A673 (cell line): ENCODE measurements around the gene LIMS2. TPM values are rescaled to one million over a fixed set of nuclear protein-coding genes. Genes with fewer than 3 reads are reported as not detected.

Experiments used
- BruUV-seq: library from RNA; stranded (reverse); fragments of 400-500 nt; replicated peaks from 2 replicates; lab custom pipeline; 2021; lab: Mats Ljungman, UMichigan
- CTCF ChIA-PET: fragments of 300-600 bp; sonication (Branson Sonifier 250); formaldehyde crosslinking; loops from one replicate; lab custom pipeline; 2022; ENCODE audit warnings: antibody characterized with exemption; lab: Charles Lee
- POLR2A ChIA-PET: fragments of 300-600 bp; sonication (Branson Sonifier 250); formaldehyde crosslinking; loops from one replicate; lab custom pipeline; 2022; ENCODE audit warnings: antibody characterized with exemption; ENCODE audit not compliant: low non-redundant PET; lab: Charles Lee
- DNase-seq: peaks from one replicate; pipeline ENCODE4 v3.0.0-alpha.2; 2015; ENCODE audit warnings: low spot score
- H3K27ac ChIP-seq: fragments of 200-600 bp; sonication (generic); 2 replicates; pipeline ENCODE4 v1.5.1; 2016; ENCODE audit warnings: mixed run types, low read depth, mild to moderate bottlenecking, mixed read lengths, antibody characterized with exemption, low read length; ENCODE audit not compliant: poor library complexity, severe bottlenecking
- H3K27me3 ChIP-seq: fragments of 200-600 bp; sonication (generic); replicated peaks from 2 replicates; pipeline ENCODE4 v1.6.1; 2017; ENCODE audit warnings: mixed run types, low read depth, mild to moderate bottlenecking, mixed read lengths, antibody characterized with exemption, low read length; ENCODE audit not compliant: insufficient read depth, poor library complexity
- H3K36me3 ChIP-seq: fragments of 200-600 bp; sonication (generic); 2 replicates; pipeline ENCODE4 v1.6.1; 2016; ENCODE audit warnings: mixed run types, mild to moderate bottlenecking, mixed read lengths, antibody characterized with exemption, low read length; ENCODE audit not compliant: insufficient read depth, poor library complexity, severe bottlenecking
- H3K4me1 ChIP-seq: fragments of 200-600 bp; sonication (generic); 2 replicates; pipeline ENCODE4 v1.6.1; 2017; ENCODE audit warnings: mixed run types, mild to moderate bottlenecking, mixed read lengths, antibody characterized with exemption, low read length; ENCODE audit not compliant: insufficient read depth, poor library complexity, severe bottlenecking
- H3K4me3 ChIP-seq: fragments of 200-600 bp; sonication (generic); 2 replicates; pipeline ENCODE4 v1.5.1; 2016; ENCODE audit warnings: low read depth, mixed run types, mild to moderate bottlenecking, mixed read lengths, low read length; ENCODE audit not compliant: poor library complexity, severe bottlenecking
- H3K9me3 ChIP-seq: fragments of 200-600 bp; sonication (generic); 2 replicates; pipeline ENCODE4 v1.6.1; 2016; ENCODE audit warnings: mixed run types, low read depth, mild to moderate bottlenecking, mixed read lengths, antibody characterized with exemption, low read length; ENCODE audit not compliant: poor library complexity, severe bottlenecking
- CTCF ChIP-seq: fragments of 300-800, 200-600 bp; sonication (generic); conservative IDR thresholded peaks from 2 replicates; pipeline ENCODE4 v1.5.1; 2017; ENCODE audit warnings: low read depth, mild to moderate bottlenecking, antibody characterized with exemption, low read length, moderate library complexity, mixed read lengths
- EZH2 ChIP-seq: fragments of 200-600 bp; sonication (generic); IDR thresholded peaks from 2 replicates; pipeline ENCODE4 v1.6.1; 2017; ENCODE audit warnings: borderline replicate concordance, low read depth, mild to moderate bottlenecking, mixed read lengths, antibody characterized with exemption, low read length; ENCODE audit not compliant: poor library complexity, severe bottlenecking
- intact Hi-C: fragments of 100-400 bp; cut with micrococcal nuclease; formaldehyde crosslinking; loops from one replicate; pipeline ENCODE4 v1.10.0; 2022; ENCODE audit not compliant: unreplicated experiment
- total RNA-seq: library from RNA; stranded (reverse); gene quantifications from 2 replicates; pipeline ENCODE4 v1.2.3, GENCODE V29; 2021

Gene LIMS2
- total RNA-seq, 1 experiment from 2014 or later = 1.2 TPM

- BruUV-seq = no TSS peak
- TF ChIP-seq EZH2 (no peak), CTCF (no peak)
- intact Hi-C loops = no loop called here
- no peak overlapping the region for H3K4me3 ChIP-seq
- ChIA-PET CTCF (no interaction called here), POLR2A (no interaction called here)
- peaks cover 8% of the 10 kb centered on the region for H3K27me3 ChIP-seq
- no peak overlapping the region for H3K27ac ChIP-seq
- no peaks in the 10 kb centered on the region for H3K4me1 ChIP-seq
- H3K9me3 ChIP-seq = no peaks in the 10 kb centered on the region
- DNase-seq = no peak
- no peaks in the 10 kb centered on the region for H3K36me3 ChIP-seq
Observed at GRCh38 chr2:127660291-127660578, 15.1 kb downstream of the LIMS2 start.

- CTCF ChIA-PET = no interaction called here
- H3K27ac ChIP-seq = no peak overlapping the region
- TF ChIP-seq EZH2 (no peak), CTCF (no peak)
- POLR2A ChIA-PET = no interaction called here
- no peaks in the 10 kb centered on the region for H3K36me3 ChIP-seq
- no peaks in the 10 kb centered on the region for H3K4me1 ChIP-seq
- BruUV-seq = no TSS peak
- DNase-seq = no peak
- peaks cover 2% of the 10 kb centered on the region for H3K27me3 ChIP-seq
- intact Hi-C loops = no loop called here
- H3K4me3 ChIP-seq = no peak overlapping the region
- H3K9me3 ChIP-seq = no peaks in the 10 kb centered on the region
Observed at GRCh38 chr2:127659408-127660290, 15.7 kb downstream of the LIMS2 start.

GRCh38 chr2:127658641-127659407, 16.5 kb downstream of the LIMS2 start:
- POLR2A ChIA-PET = no interaction called here
- Histone ChIP-seq H3K27me3 (no peaks in the 10 kb centered on the region), H3K4me3 (no peak overlapping the region), H3K36me3 (no peaks in the 10 kb centered on the region), H3K9me3 (no peaks in the 10 kb centered on the region), H3K4me1 (no peaks in the 10 kb centered on the region), H3K27ac (no peak overlapping the region)
- DNase-seq = no peak
- TF ChIP-seq EZH2 (no peak), CTCF (no peak)
- BruUV-seq = no TSS peak
- CTCF ChIA-PET = no interaction called here
- intact Hi-C loops = no loop called here
